ENCODE measurements around the gene C1QBP.

C1QBP gene

DNA sequence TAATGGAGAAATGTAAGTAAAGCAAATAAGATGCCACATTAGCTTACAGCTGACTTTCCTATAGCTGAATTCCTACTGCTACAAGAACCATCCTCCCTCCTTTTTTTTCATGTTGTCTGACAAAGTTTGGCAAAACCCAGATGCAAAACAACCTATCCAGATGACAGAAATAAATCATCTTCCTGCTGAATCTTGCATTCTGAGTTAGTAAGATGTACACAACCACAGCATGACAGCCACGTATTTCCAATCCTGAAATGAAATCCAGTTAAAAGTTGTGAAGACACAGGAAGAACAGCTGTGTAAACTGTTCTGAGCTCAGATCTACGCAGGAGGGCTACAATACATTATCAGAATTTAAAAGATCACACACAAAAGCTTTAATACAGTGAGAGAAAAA lies 35.0 kb upstream of the C1QBP start:
- Histone ChIP-seq H3K4me1 (ENCODE audit: low read depth, poor library complexity, severe bottlenecking) (no peaks in the 10 kb centered on the region), H3K36me3 (ENCODE audit: insufficient read depth) (no peaks in the 10 kb centered on the region), H2AFZ (ENCODE audit: low read depth) (no peak overlapping the region), H3K79me2 (ENCODE audit: insufficient read depth, low read depth) (no peaks in the 10 kb centered on the region), H3K27ac (no peak overlapping the region), H3K27me3 (ENCODE audit: insufficient read depth, low read depth) (no peaks in the 10 kb centered on the region), H3K9ac (no peak overlapping the region), H4K20me1 (ENCODE audit: insufficient read depth) (no peaks in the 10 kb centered on the region), H3K4me2 (no peak overlapping the region), H3K4me3 (IDR thresholded peaks at IDR 0.05; ENCODE audit: insufficient read depth, low read depth, low read length) (no peak overlapping the region)
- TF ChIP-seq, protein P1, sequence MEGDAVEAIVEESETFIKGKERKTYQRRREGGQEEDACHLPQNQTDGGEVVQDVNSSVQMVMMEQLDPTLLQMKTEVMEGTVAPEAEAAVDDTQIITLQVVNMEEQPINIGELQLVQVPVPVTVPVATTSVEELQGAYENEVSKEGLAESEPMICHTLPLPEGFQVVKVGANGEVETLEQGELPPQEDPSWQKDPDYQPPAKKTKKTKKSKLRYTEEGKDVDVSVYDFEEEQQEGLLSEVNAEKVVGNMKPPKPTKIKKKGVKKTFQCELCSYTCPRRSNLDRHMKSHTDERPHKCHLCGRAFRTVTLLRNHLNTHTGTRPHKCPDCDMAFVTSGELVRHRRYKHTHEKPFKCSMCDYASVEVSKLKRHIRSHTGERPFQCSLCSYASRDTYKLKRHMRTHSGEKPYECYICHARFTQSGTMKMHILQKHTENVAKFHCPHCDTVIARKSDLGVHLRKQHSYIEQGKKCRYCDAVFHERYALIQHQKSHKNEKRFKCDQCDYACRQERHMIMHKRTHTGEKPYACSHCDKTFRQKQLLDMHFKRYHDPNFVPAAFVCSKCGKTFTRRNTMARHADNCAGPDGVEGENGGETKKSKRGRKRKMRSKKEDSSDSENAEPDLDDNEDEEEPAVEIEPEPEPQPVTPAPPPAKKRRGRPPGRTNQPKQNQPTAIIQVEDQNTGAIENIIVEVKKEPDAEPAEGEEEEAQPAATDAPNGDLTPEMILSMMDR (conservative IDR thresholded peaks at IDR 0.05; ENCODE audit: low read depth, low read length) = no peak

DNA sequence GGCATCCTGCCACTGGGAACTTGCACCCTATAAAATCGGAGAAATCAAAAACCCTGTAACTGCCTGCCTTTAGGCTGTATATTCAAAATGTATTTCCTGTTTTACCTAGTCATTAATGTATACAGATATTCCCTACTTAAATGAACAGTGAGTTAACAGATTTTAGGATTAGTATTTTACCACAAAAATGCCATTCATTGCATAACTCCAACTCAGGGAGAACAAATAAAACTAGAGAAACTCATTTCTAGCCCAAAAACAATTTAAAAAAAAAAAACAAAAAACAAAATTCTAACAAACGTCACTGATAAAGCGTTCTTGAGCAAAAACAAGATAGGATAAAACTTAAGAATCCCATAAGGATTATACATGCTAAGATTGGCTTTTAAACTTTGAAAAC lies 33.6 kb upstream of the C1QBP start:
- H3K4me3 ChIP-seq (IDR thresholded peaks at IDR 0.05; ENCODE audit: insufficient read depth, low read depth, low read length) = no peak overlapping the region
- H3K36me3 ChIP-seq (ENCODE audit: insufficient read depth) = no peaks in the 10 kb centered on the region
- no peaks in the 10 kb centered on the region for H3K27me3 ChIP-seq (ENCODE audit: insufficient read depth, low read depth)
- H4K20me1 ChIP-seq (ENCODE audit: insufficient read depth) = no peaks in the 10 kb centered on the region
- no peak overlapping the region for H2AFZ ChIP-seq (ENCODE audit: low read depth)
- TF ChIP-seq, protein P1 (conservative IDR thresholded peaks at IDR 0.05; ENCODE audit: low read depth, low read length) = no peak
- H3K4me1 ChIP-seq (ENCODE audit: low read depth, poor library complexity, severe bottlenecking) = no peaks in the 10 kb centered on the region
- no peak overlapping the region for H3K27ac ChIP-seq
- no peak overlapping the region for H3K4me2 ChIP-seq
- no peak overlapping the region for H3K9ac ChIP-seq
- peaks cover 5% of the 10 kb centered on the region; the same call in 1 of the 2 replicates for H3K79me2 ChIP-seq (ENCODE audit: insufficient read depth, low read depth)

DNA sequence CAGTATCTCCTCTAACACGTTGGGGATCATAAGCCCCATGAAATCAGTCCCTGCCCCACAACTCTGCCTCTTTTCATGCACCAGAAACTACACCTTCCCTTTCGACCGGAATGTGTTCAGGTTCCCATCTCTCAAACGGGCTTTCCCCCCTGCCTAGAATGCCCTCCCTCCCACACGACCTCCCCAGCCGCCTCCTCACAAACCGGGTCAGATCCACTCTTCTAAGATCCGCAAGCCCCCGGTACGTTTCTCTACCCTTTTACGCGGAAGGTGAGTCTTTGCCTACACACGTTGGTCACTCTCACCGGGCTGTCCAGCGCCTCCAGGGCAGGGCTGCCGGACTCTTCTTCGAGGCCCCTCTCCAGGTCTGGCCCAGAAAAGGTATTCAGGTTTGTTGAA lies 29.1 kb upstream of the C1QBP start:
- Histone ChIP-seq H3K27me3 (ENCODE audit: insufficient read depth, low read depth) (no peaks in the 10 kb centered on the region), H3K36me3 (ENCODE audit: insufficient read depth) (no peaks in the 10 kb centered on the region), H2AFZ (ENCODE audit: low read depth) (no peak overlapping the region; the same call in 1 of the 2 replicates), H3K9ac (peak overlapping the region; percentile 59), H3K27ac (peak overlapping the region; percentile 32; the same call in 1 of the 2 replicates), H3K4me3 (IDR thresholded peaks at IDR 0.05; ENCODE audit: insufficient read depth, low read depth, low read length) (no peak overlapping the region), H4K20me1 (ENCODE audit: insufficient read depth) (no peaks in the 10 kb centered on the region), H3K4me1 (ENCODE audit: low read depth, poor library complexity, severe bottlenecking) (no peaks in the 10 kb centered on the region), H3K4me2 (no peak overlapping the region; the same call in 1 of the 2 replicates), H3K79me2 (ENCODE audit: insufficient read depth, low read depth) (peaks cover 17% of the 10 kb centered on the region; the same call in 1 of the 2 replicates)
- TF ChIP-seq, protein P1 (conservative IDR thresholded peaks at IDR 0.05; ENCODE audit: low read depth, low read length) = no peak

DNA sequence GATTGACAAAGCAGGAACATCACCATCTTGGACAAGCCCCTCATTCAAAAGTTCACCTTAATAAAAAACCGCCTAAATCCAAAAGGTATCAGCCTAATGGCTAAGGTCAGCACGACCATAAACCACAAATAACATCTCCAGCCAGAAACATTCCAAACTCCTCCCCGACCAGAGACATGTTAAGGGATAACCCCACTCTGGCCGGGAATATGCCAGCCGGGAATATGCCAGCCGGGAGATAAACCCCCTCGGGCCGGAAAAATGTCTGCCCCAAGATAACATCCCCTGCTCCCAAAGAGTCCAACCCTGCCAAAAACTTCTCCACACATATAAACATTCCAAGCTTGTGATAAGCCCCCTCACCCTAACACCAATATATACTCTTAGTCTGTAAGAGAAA lies 28.5 kb upstream of the C1QBP start:
- Histone ChIP-seq H3K4me3 (IDR thresholded peaks at IDR 0.05; ENCODE audit: insufficient read depth, low read depth, low read length) (no peak overlapping the region), H3K27me3 (ENCODE audit: insufficient read depth, low read depth) (no peaks in the 10 kb centered on the region), H3K4me2 (peak overlapping the region; percentile 33; the same call in 1 of the 2 replicates), H3K4me1 (ENCODE audit: low read depth, poor library complexity, severe bottlenecking) (no peaks in the 10 kb centered on the region), H2AFZ (ENCODE audit: low read depth) (no peak overlapping the region), H3K36me3 (ENCODE audit: insufficient read depth) (no peaks in the 10 kb centered on the region), H3K27ac (no peak overlapping the region), H3K79me2 (ENCODE audit: insufficient read depth, low read depth) (peaks cover 17% of the 10 kb centered on the region; the same call in 1 of the 2 replicates), H4K20me1 (ENCODE audit: insufficient read depth) (no peaks in the 10 kb centered on the region), H3K9ac (no peak overlapping the region)
- TF ChIP-seq, protein P1 (conservative IDR thresholded peaks at IDR 0.05; ENCODE audit: low read depth, low read length) = no peak

Measured in KMS-11 (cell line).